ENCODE data around the gene OPRM1. TPM values are rescaled to one million over a fixed set of nuclear protein-coding genes. Genes with fewer than 3 reads are reported as not detected.

The OPRM1 gene
- total RNA-seq, 1 donor from 2014 or later = not detected

GRCh38 chr6:154106251-154106650, 67.2 kb downstream of the OPRM1 start:
- no peak overlapping the region for H3K4me3 Mint-ChIP-seq (ENCODE audit: low read depth)
- H3K4me1 Mint-ChIP-seq (ENCODE audit: low read depth) = no peaks in the 10 kb centered on the region
- H3K9me3 Mint-ChIP-seq (ENCODE audit: low read depth) = no peaks in the 10 kb centered on the region
- H3K27me3 Mint-ChIP-seq = no peaks in the 10 kb centered on the region
- TF ChIP-seq CTCF (IDR thresholded peaks at IDR 0.05; ENCODE audit: unreplicated experiment) = no peak
- no peaks in the 10 kb centered on the region for H3K36me3 Mint-ChIP-seq (ENCODE audit: insufficient read depth)
- no peak for DNase-seq (ENCODE audit: low spot score, unreplicated experiment)
- no peak overlapping the region for H3K27ac Mint-ChIP-seq

GRCh38 chr6:154111025-154111424, 72.0 kb downstream of the OPRM1 start:
- no peaks in the 10 kb centered on the region for H3K27me3 Mint-ChIP-seq
- no peak for TF ChIP-seq CTCF (IDR thresholded peaks at IDR 0.05; ENCODE audit: unreplicated experiment)
- H3K36me3 Mint-ChIP-seq (ENCODE audit: insufficient read depth) = no peaks in the 10 kb centered on the region
- H3K9me3 Mint-ChIP-seq (ENCODE audit: low read depth) = no peaks in the 10 kb centered on the region
- no peaks in the 10 kb centered on the region for H3K4me1 Mint-ChIP-seq (ENCODE audit: low read depth)
- DNase-seq (ENCODE audit: low spot score, unreplicated experiment) = no peak
- no peak overlapping the region for H3K27ac Mint-ChIP-seq
- no peak overlapping the region for H3K4me3 Mint-ChIP-seq (ENCODE audit: low read depth)

DNA sequence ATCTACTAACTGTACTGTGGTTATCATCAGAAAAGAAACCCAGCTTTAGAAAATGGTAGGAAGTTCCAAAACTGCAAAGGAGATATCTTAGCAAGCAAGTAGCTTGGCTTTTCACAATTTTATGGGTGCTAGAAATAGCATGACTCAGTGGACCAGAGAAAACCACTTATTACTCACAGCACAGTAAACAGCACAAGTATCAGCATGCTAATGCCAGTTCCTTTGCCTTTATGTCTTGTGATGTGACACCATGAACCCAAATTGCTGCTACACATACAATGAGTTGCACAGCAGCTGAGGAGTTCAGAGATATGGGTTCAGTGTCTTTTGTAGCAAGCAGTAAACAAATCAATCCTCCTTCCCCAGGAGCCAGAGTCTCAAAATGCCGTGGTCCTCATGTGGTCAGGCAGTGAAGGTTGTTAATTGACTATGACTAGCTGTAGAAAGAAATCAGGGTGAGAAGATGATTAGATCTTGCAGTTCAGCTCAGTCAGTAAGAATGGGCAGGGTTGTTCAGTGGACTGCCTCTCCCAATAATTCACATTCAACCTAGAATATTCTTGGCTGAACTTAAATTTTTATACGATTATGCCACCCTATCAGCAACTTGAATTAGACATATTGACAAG, 73.3 kb downstream of the OPRM1 start:
- no peak overlapping the region for H3K27ac Mint-ChIP-seq
- no peak for DNase-seq (ENCODE audit: low spot score, unreplicated experiment)
- H3K9me3 Mint-ChIP-seq (ENCODE audit: low read depth) = no peaks in the 10 kb centered on the region
- H3K36me3 Mint-ChIP-seq (ENCODE audit: insufficient read depth) = no peaks in the 10 kb centered on the region
- no peaks in the 10 kb centered on the region for H3K4me1 Mint-ChIP-seq (ENCODE audit: low read depth)
- TF ChIP-seq CTCF (IDR thresholded peaks at IDR 0.05; ENCODE audit: unreplicated experiment) = no peak
- no peak overlapping the region for H3K4me3 Mint-ChIP-seq (ENCODE audit: low read depth)
- no peaks in the 10 kb centered on the region for H3K27me3 Mint-ChIP-seq

- TF ChIP-seq CTCF (IDR thresholded peaks at IDR 0.05; ENCODE audit: unreplicated experiment) = no peak
- no peaks in the 10 kb centered on the region for H3K4me1 Mint-ChIP-seq (ENCODE audit: low read depth)
- no peaks in the 10 kb centered on the region for H3K27me3 Mint-ChIP-seq
- no peaks in the 10 kb centered on the region for H3K36me3 Mint-ChIP-seq (ENCODE audit: insufficient read depth)
- no peaks in the 10 kb centered on the region for H3K9me3 Mint-ChIP-seq (ENCODE audit: low read depth)
- no peak for DNase-seq (ENCODE audit: low spot score, unreplicated experiment)
- H3K27ac Mint-ChIP-seq = no peak overlapping the region
- H3K4me3 Mint-ChIP-seq (ENCODE audit: low read depth) = no peak overlapping the region
Measured at GRCh38 chr6:154113392-154113791, 74.4 kb downstream of the OPRM1 start.

DNA sequence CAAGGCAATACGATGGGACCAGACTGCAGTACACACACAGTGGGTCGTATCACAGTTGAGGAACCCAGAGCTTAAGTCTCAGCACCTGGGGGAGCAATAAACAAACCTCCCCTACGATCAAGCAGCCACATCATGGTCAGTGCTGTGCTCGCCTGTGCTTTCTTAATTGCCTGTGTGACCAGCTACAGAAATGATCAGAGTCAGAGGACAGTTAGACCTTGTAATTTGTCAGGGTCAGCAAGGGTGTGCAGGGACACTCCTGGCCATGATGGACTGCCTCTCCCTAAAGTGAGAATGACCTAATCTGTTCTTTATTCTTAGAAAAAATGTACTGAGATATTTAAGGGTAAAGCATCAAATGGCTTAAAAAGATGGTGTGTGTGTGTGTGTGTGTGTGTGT, 78.4 kb downstream of the OPRM1 start:
- TF ChIP-seq CTCF (IDR thresholded peaks at IDR 0.05; ENCODE audit: unreplicated experiment) = no peak
- H3K9me3 Mint-ChIP-seq (ENCODE audit: low read depth) = peaks cover under 1% of the 10 kb centered on the region
- H3K27ac Mint-ChIP-seq = no peak overlapping the region
- no peak for DNase-seq (ENCODE audit: low spot score, unreplicated experiment)
- no peaks in the 10 kb centered on the region for H3K36me3 Mint-ChIP-seq (ENCODE audit: insufficient read depth)
- no peaks in the 10 kb centered on the region for H3K4me1 Mint-ChIP-seq (ENCODE audit: low read depth)
- no peak overlapping the region for H3K4me3 Mint-ChIP-seq (ENCODE audit: low read depth)
- no peaks in the 10 kb centered on the region for H3K27me3 Mint-ChIP-seq
